Measurements from ENCODE around the gene CEP43.
"Not testable (repeated sequence)": the region's sequence is repeated elsewhere in the genome, so short reads cannot be mapped to it uniquely, and the experiment has no call there.

CEP43 gene

GRCh38 chr6:166999145-166999883, at the start of gene CEP43:
TSS of gene CEP43 (plus strand) at chr6:166999397. CDS start at chr6:166999413, 16 bp downstream.
- DNase-seq (ENCODE audit: low read depth), result peak; percentile 83

DNA sequence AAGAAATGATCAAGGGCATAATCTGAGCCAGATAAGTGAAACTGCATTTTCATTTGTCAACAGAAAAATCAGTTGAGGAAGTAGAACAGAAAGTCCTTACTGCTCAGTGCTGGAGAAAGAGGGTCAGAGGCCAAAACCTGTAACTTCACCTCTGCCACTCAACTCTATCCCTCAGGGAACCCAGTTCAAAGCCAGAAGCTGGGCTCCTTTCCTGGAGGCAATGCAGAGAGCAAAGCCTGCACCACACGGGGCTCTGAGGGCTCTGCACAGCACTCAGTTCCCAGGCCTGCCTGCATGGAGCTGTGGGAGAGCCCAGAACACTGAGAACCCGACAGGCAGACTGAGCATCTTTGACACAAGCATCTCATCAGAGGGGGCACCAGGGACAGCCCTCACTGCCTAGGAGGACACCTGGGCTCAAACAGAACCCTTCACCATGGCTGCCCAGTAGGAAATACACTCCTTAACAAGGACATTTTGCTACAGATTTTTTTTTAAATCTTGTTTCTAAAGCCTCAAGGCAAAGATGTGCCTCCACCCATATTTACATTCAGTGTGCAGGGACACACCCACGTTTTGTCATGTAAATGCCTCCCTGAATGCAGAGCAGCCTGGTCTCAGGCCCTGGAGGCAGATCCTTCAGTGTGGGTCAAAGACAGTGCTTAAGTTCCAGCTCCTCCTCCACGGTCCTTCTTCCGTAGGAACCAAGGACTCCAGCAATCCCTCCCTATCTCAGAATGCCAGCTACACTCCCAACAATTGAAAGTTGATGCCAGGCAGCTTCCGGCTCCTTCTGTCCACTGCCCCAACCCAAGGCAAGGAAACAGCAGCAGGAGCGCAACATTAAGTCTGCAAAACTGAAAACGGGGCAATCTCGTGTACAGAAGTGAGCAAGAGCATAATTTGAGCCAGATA, 49.4 kb upstream of the CEP43 start:
- no peak for DNase-seq (ENCODE audit: low read depth)

GRCh38 chr6:166950443-166950821, 48.8 kb upstream of the CEP43 start:
- DNase-seq (ENCODE audit: low read depth), result no peak

DNA sequence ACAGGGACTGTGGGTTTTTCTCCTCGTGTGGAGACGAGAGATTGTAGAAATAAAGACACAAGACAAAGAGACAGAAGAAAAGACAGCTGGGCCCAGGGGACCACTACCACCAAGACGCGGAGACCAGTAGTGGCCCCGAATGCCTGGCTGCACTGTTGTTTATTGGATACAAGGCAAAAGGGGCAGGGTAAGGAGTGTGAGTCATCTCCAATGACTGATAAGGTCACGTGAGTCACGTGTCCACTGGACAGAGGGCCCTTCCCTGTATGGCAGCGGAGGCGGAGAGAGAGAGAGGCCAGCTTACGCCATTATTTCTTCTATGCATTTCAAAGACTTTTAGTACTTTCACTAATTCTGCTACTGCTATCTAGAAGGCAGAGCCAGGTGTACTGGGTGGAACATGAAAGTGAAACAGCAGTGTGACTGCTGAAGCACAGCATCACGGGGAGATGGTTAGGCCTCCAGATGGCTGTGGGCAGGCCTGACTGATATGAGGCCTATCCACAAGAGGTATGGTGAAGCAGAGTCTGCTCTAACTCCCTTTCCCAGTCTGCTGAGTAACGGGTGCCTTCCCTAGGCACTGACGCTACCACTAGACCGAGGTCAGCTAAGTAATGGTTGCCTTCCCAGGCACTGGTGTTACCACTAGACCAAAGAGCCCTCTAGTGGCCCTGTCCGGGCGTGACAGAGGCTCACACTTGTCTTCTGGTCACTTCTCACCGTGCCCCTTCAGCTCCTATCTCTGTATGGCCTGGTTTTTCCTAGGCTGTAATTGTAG, 48.1 kb upstream of the CEP43 start:
- DNase-seq (ENCODE audit: low read depth), result not testable (repeated sequence)

GRCh38 chr6:166951670-166952060, 47.5 kb upstream of the CEP43 start:
- DNase-seq (ENCODE audit: low read depth), result no peak

- DNase-seq (ENCODE audit: low read depth), result no peak
Observed at GRCh38 chr6:166952121-166952520, 47.1 kb upstream of the CEP43 start.

- DNase-seq (ENCODE audit: low read depth), result no peak
Observed at GRCh38 chr6:166952567-166953486, 46.4 kb upstream of the CEP43 start.

GRCh38 chr6:166954118-166954713, 45.0 kb upstream of the CEP43 start:
- DNase-seq (ENCODE audit: low read depth), result no peak

- no peak for DNase-seq (ENCODE audit: low read depth)
Observed at GRCh38 chr6:166955121-166955864, 43.9 kb upstream of the CEP43 start.

GRCh38 chr6:166955865-166956443, 43.2 kb upstream of the CEP43 start:
- no peak for DNase-seq (ENCODE audit: low read depth)

- peak; percentile 98 for DNase-seq (ENCODE audit: low read depth)
Observed at GRCh38 chr6:166956444-166957086, 42.6 kb upstream of the CEP43 start, which contains the start of gene RNASET2. TSS of gene RNASET2 (minus strand) at chr6:166956550. CDS start at chr6:166956182, 368 bp downstream.

- DNase-seq (ENCODE audit: low read depth), result no peak
Observed at GRCh38 chr6:166957087-166957804, 42.0 kb upstream of the CEP43 start.

GRCh38 chr6:166957805-166958076, 41.5 kb upstream of the CEP43 start:
- no peak for DNase-seq (ENCODE audit: low read depth)

GRCh38 chr6:166958926-166959861, 40.0 kb upstream of the CEP43 start:
- DNase-seq (ENCODE audit: low read depth), result no peak

GRCh38 chr6:166959911-166960608, 39.1 kb upstream of the CEP43 start:
- no peak for DNase-seq (ENCODE audit: low read depth)

GRCh38 chr6:166960609-166960978, 38.6 kb upstream of the CEP43 start:
- DNase-seq (ENCODE audit: low read depth), result no peak

DNA sequence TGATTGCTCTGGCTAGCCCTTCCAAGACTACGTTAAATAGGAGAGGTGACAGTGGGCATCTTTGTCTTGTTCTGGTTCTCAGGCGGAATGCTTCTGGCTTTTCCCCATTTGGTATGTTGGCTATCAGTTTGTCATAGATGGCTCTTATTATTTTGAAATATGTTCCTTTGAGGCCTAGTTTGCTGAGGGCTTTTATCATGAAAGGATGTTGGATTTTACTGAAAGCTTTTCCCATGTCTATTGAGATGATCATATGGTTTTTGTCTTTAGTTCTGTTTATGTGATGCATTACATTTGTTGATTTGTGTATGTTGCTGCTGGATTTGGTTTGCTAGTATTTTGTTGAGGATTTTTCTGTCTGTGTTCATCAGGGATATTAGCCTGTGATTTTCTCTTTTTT, 32.9 kb upstream of the CEP43 start:
- no peak for DNase-seq (ENCODE audit: low read depth)
